B cell (primary cell): ENCODE data around the gene KIF16B.

Experiments
- EZH2 ChIP-seq: IDR thresholded peaks from 2 replicates; pipeline ENCODE4 v1.6.1; 2012; ENCODE audit warnings: borderline replicate concordance, low read depth, mild to moderate bottlenecking, moderate library complexity, low read length; ENCODE audit not compliant: insufficient read depth, poor library complexity, severe bottlenecking
- TF ChIP-seq, protein P1 (sequence below): fragments of 200-600 bp; IDR thresholded peaks from one replicate; pipeline ENCODE4 v1.8.0; 2022; ENCODE audit warnings: antibody characterized with exemption, mild to moderate bottlenecking

GRCh38 chr20:16418616-16419015 lies 154.6 kb downstream of the KIF16B start:
- TF ChIP-seq, protein P1, sequence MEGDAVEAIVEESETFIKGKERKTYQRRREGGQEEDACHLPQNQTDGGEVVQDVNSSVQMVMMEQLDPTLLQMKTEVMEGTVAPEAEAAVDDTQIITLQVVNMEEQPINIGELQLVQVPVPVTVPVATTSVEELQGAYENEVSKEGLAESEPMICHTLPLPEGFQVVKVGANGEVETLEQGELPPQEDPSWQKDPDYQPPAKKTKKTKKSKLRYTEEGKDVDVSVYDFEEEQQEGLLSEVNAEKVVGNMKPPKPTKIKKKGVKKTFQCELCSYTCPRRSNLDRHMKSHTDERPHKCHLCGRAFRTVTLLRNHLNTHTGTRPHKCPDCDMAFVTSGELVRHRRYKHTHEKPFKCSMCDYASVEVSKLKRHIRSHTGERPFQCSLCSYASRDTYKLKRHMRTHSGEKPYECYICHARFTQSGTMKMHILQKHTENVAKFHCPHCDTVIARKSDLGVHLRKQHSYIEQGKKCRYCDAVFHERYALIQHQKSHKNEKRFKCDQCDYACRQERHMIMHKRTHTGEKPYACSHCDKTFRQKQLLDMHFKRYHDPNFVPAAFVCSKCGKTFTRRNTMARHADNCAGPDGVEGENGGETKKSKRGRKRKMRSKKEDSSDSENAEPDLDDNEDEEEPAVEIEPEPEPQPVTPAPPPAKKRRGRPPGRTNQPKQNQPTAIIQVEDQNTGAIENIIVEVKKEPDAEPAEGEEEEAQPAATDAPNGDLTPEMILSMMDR, result no peak
- no peak for TF ChIP-seq EZH2
